ENCODE data around the gene METRN. TPM values are rescaled to one million over a fixed set of nuclear protein-coding genes. Genes with fewer than 3 reads are reported as not detected.
A peak's percentile ranks its signal among the peaks of the same experiment; 100 is the strongest.

METRN gene
- total RNA-seq, 1 donor, result 33.3 TPM

DNA sequence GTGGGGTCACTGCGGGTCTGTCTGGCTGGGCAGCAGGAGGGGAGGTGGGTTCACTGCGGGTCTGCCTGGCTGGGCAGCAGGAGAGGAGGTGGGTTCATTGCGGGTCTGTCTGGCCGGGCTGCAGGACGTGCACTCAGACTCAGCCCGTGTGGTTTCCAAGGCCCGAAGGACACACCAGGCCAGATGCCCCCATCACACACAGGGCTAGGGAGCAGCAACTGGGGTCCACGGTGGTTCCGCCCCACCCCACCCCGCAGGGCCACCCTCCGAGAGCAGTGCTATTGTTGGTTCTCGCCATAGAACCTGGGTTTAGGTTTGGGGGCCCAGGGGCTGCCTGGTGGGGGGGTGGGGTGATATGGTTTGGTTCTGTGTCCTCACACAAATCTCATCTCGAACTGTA, 31.7 kb downstream of the METRN start:
- no peak overlapping the region for H3K4me3 ChIP-seq (ENCODE audit: insufficient read depth, low read length)
- no peaks in the 10 kb centered on the region for H4K20me1 ChIP-seq (ENCODE audit: insufficient read depth, low read length)
- no peaks in the 10 kb centered on the region for H3K4me1 ChIP-seq (ENCODE audit: insufficient read depth, low read length)
- peaks cover 8% of the 10 kb centered on the region for H3K27me3 ChIP-seq (ENCODE audit: insufficient read depth, low read length)
- H3K79me2 ChIP-seq (ENCODE audit: insufficient read depth, low read length), result no peaks in the 10 kb centered on the region
- H3K4me2 ChIP-seq (ENCODE audit: insufficient read depth, low read length), result no peak overlapping the region
- H3K27ac ChIP-seq (ENCODE audit: low read depth, low read length), result no peak overlapping the region
- no peaks in the 10 kb centered on the region for H3K36me3 ChIP-seq (ENCODE audit: insufficient read depth, low read length)
- no peak overlapping the region for H2AFZ ChIP-seq (ENCODE audit: low read length)
- no peak for DNase-seq (ENCODE audit: insufficient read length, low spot score, missing footprints)
- no peaks in the 10 kb centered on the region for H3K9me3 ChIP-seq (ENCODE audit: low read depth, low read length)
- TF ChIP-seq, protein P1, sequence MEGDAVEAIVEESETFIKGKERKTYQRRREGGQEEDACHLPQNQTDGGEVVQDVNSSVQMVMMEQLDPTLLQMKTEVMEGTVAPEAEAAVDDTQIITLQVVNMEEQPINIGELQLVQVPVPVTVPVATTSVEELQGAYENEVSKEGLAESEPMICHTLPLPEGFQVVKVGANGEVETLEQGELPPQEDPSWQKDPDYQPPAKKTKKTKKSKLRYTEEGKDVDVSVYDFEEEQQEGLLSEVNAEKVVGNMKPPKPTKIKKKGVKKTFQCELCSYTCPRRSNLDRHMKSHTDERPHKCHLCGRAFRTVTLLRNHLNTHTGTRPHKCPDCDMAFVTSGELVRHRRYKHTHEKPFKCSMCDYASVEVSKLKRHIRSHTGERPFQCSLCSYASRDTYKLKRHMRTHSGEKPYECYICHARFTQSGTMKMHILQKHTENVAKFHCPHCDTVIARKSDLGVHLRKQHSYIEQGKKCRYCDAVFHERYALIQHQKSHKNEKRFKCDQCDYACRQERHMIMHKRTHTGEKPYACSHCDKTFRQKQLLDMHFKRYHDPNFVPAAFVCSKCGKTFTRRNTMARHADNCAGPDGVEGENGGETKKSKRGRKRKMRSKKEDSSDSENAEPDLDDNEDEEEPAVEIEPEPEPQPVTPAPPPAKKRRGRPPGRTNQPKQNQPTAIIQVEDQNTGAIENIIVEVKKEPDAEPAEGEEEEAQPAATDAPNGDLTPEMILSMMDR (IDR thresholded peaks at IDR 0.05; ENCODE audit: extremely low read depth, low read depth, low read length), result no peak

DNA sequence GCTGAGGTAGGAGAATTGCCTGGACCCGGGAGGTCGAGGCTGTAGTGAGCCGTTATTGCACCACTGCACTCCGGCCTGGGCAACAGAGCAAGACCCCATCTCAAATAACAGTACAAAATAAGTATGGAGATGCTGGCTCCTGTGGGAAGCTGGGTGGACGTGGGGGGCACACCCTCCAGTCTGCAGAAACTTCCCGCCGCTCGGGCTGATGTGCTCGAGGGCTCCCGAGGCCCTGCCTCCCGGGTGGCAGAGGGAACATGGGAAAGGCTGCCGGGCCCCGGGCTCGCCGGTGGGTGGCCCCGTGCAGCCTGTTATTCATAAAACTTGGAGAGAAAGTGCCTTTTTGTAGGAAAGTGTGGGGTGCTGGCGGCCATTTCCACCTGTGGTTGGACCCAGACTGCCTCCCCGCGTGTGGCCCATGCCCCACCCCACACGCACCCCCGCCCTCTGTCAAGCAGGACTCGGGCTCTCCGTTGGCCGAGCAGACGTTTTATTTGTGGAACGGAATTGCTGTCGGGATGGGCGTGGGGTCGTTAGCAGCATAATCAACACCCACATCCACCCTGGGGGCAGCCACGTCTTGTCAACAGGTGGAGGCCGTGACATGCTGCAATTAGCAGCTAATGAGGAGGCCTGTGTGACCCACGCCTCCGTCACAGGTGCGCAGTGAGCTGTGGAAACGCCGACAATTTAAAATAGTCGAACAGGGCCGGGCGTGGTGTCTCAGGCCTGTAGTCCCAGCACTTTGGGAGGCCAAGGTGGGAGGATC, 33.2 kb downstream of the METRN start:
- Histone ChIP-seq H3K4me2 (ENCODE audit: insufficient read depth, low read length) (no peak overlapping the region), H3K27me3 (ENCODE audit: insufficient read depth, low read length) (peaks cover 12% of the 10 kb centered on the region), H3K4me1 (ENCODE audit: insufficient read depth, low read length) (no peaks in the 10 kb centered on the region), H3K4me3 (ENCODE audit: insufficient read depth, low read length) (no peak overlapping the region), H3K36me3 (ENCODE audit: insufficient read depth, low read length) (no peaks in the 10 kb centered on the region), H4K20me1 (ENCODE audit: insufficient read depth, low read length) (no peaks in the 10 kb centered on the region), H3K9me3 (ENCODE audit: low read depth, low read length) (no peaks in the 10 kb centered on the region), H2AFZ (ENCODE audit: low read length) (no peak overlapping the region), H3K27ac (ENCODE audit: low read depth, low read length) (no peak overlapping the region), H3K79me2 (ENCODE audit: insufficient read depth, low read length) (no peaks in the 10 kb centered on the region)
- DNase-seq (ENCODE audit: insufficient read length, low spot score, missing footprints), result no peak
- TF ChIP-seq, protein P1 (IDR thresholded peaks at IDR 0.05; ENCODE audit: extremely low read depth, low read depth, low read length), result no peak

DNA sequence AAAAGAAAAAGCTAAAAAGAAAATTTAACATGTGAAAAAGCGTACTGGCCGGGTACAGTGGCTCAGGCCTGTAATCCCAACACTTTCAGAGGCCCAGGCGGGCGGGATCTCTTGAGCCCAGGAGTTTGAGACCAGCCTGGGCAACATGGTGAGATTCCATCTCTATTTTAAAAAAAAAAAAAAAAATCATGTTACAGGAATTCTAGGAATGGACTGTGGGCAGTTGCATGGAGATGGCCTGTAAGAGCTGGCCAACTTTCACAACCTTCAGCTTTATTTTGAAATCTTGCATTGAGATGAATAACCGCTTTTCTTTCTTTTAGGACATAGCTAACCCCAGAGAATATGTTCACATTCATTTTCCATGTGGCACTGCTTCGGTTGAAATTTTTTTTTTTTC, 34.1 kb downstream of the METRN start:
- no peak overlapping the region for H3K4me3 ChIP-seq (ENCODE audit: insufficient read depth, low read length)
- TF ChIP-seq, protein P1 (IDR thresholded peaks at IDR 0.05; ENCODE audit: extremely low read depth, low read depth, low read length), result no peak
- no peaks in the 10 kb centered on the region for H3K79me2 ChIP-seq (ENCODE audit: insufficient read depth, low read length)
- no peaks in the 10 kb centered on the region for H3K36me3 ChIP-seq (ENCODE audit: insufficient read depth, low read length)
- H3K9me3 ChIP-seq (ENCODE audit: low read depth, low read length), result no peaks in the 10 kb centered on the region
- no peak overlapping the region for H3K27ac ChIP-seq (ENCODE audit: low read depth, low read length)
- H3K4me2 ChIP-seq (ENCODE audit: insufficient read depth, low read length), result peak overlapping the region; percentile 39
- H2AFZ ChIP-seq (ENCODE audit: low read length), result no peak overlapping the region
- H3K4me1 ChIP-seq (ENCODE audit: insufficient read depth, low read length), result no peaks in the 10 kb centered on the region
- no peaks in the 10 kb centered on the region for H4K20me1 ChIP-seq (ENCODE audit: insufficient read depth, low read length)
- H3K27me3 ChIP-seq (ENCODE audit: insufficient read depth, low read length), result peaks cover 12% of the 10 kb centered on the region
- DNase-seq (ENCODE audit: insufficient read length, low spot score, missing footprints), result peak; percentile 97

DNA sequence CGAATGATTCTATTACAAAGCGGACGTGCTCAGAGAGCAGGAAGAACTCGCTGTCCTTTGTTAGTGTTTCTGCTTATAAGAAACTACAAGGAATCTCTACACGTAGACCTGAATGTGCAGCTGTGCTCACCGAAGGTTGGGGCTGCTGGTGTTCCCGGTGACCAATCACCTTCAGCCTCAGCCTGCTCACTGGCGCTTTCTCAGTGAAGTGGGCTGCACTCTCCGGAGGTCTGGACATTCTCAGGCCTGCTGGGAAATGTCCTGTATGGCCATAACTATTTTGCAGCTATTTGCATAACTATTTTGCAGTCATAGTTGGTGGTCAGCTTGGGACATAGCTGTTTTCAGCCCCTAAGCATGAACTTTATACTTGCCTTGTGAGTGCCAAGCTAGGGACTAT, 35.6 kb downstream of the METRN start:
- H3K4me3 ChIP-seq (ENCODE audit: insufficient read depth, low read length), result no peak overlapping the region
- H3K79me2 ChIP-seq (ENCODE audit: insufficient read depth, low read length), result no peaks in the 10 kb centered on the region
- no peaks in the 10 kb centered on the region for H3K9me3 ChIP-seq (ENCODE audit: low read depth, low read length)
- TF ChIP-seq, protein P1 (IDR thresholded peaks at IDR 0.05; ENCODE audit: extremely low read depth, low read depth, low read length), result no peak
- no peaks in the 10 kb centered on the region for H4K20me1 ChIP-seq (ENCODE audit: insufficient read depth, low read length)
- no peak overlapping the region for H2AFZ ChIP-seq (ENCODE audit: low read length)
- H3K4me1 ChIP-seq (ENCODE audit: insufficient read depth, low read length), result no peaks in the 10 kb centered on the region
- no peak for DNase-seq (ENCODE audit: insufficient read length, low spot score, missing footprints)
- H3K27ac ChIP-seq (ENCODE audit: low read depth, low read length), result no peak overlapping the region
- H3K36me3 ChIP-seq (ENCODE audit: insufficient read depth, low read length), result no peaks in the 10 kb centered on the region
- H3K4me2 ChIP-seq (ENCODE audit: insufficient read depth, low read length), result no peak overlapping the region
- H3K27me3 ChIP-seq (ENCODE audit: insufficient read depth, low read length), result peaks cover 12% of the 10 kb centered on the region

Data from osteoblast (primary cell).